IMR-90 (cell line): ENCODE results near the gene TBC1D22A. TPM values are rescaled to one million over a fixed set of nuclear protein-coding genes. Genes with fewer than 3 reads are reported as not detected.

Experiments
- ATAC-seq: fragments of 200-7000 bp; cut with Tn5 transposase; 2 replicates; pipeline ENCODE4 v1.9.1; 2020; ENCODE audit warnings: low read depth, mild to moderate bottlenecking, moderate library complexity
- BruUV-seq: library from RNA; stranded (reverse); fragments of 400-500 nt; replicated peaks from 2 replicates; lab custom pipeline; 2021; lab: Mats Ljungman, UMichigan
- CTCF ChIA-PET: fragments of 300-600 bp; formaldehyde crosslinking; extraction: SDS; loops from one replicate; lab custom pipeline; 2021; ENCODE audit warnings: antibody characterized with exemption; lab: Yijun Ruan, JAX
- POLR2A ChIA-PET: fragments of 300-600 bp; sonication (Branson Sonifier 250); formaldehyde crosslinking; loops from one replicate; lab custom pipeline; 2022; ENCODE audit warnings: antibody characterized with exemption; ENCODE audit not compliant: unreplicated experiment; lab: Charles Lee
- DNase-seq: peaks from one replicate; pipeline ENCODE4 v3.0.0; 2013
- H2AFZ ChIP-seq: replicated peaks from 2 replicates; pipeline ENCODE3; 2013; ENCODE audit warnings: low read length, mild to moderate bottlenecking; ENCODE audit not compliant: poor library complexity
- H2AK5ac ChIP-seq: 2 replicates; pipeline ENCODE4 v1.6.1; 2013; ENCODE audit warnings: low read depth, low read length, inconsistent platforms
- H2AK9ac ChIP-seq: replicated peaks from 2 replicates; pipeline ENCODE3; 2013; ENCODE audit warnings: mild to moderate bottlenecking, low read depth, low read length, moderate library complexity; ENCODE audit not compliant: poor library complexity
- H2BK120ac ChIP-seq: 2 replicates; pipeline ENCODE4 v1.6.1; 2013; ENCODE audit warnings: low read depth, low read length, inconsistent platforms
- H2BK15ac ChIP-seq: 3 replicates; pipeline ENCODE4 v1.6.1; 2013; ENCODE audit warnings: low read depth, low read length, inconsistent platforms
- H2BK20ac ChIP-seq: 2 replicates; pipeline ENCODE4 v1.6.1; 2013; ENCODE audit warnings: low read depth, mild to moderate bottlenecking, inconsistent platforms, low read length, moderate library complexity
- H2BK5ac ChIP-seq: 2 replicates; pipeline ENCODE4 v1.6.1; 2013; ENCODE audit warnings: mild to moderate bottlenecking, low read depth, low read length, inconsistent platforms; ENCODE audit not compliant: poor library complexity, severe bottlenecking
- H3K14ac ChIP-seq: replicated peaks from 2 replicates; pipeline ENCODE4 v1.6.1; 2013; ENCODE audit warnings: low read depth, low read length, inconsistent platforms
- H3K18ac ChIP-seq: 2 replicates; pipeline ENCODE4 v1.6.1; 2013; ENCODE audit warnings: low read depth, low read length, control low read depth
- H3K23ac ChIP-seq: 2 replicates; pipeline ENCODE4 v1.6.1; 2013; ENCODE audit warnings: low read depth, low read length, inconsistent platforms
- H3K27ac ChIP-seq: 2 replicates; pipeline ENCODE4 v1.5.1; 2013; ENCODE audit warnings: mild to moderate bottlenecking, control low read depth, low read length; ENCODE audit not compliant: insufficient read depth
- H3K27me3 ChIP-seq: 2 replicates; pipeline ENCODE4 v1.6.1; 2013; ENCODE audit warnings: low read length; ENCODE audit not compliant: control insufficient read depth, insufficient read depth
- H3K36me3 ChIP-seq: 2 replicates; pipeline ENCODE4 v1.6.1; 2013; ENCODE audit warnings: low read length, mixed read lengths; ENCODE audit not compliant: control insufficient read depth, insufficient read depth
- H3K4ac ChIP-seq: 2 replicates; pipeline ENCODE4 v1.6.1; 2013; ENCODE audit warnings: low read depth, low read length, inconsistent platforms
- H3K4me1 ChIP-seq: 2 replicates; pipeline ENCODE4 v1.6.1; 2013; ENCODE audit warnings: low read length, mixed read lengths; ENCODE audit not compliant: control insufficient read depth, insufficient read depth
- H3K4me2 ChIP-seq: 2 replicates; pipeline ENCODE4 v1.6.1; 2013; ENCODE audit warnings: low read depth, mild to moderate bottlenecking, control low read depth, low read length, moderate library complexity
- H3K4me3 ChIP-seq: 2 replicates; pipeline ENCODE4 v1.5.1; 2013; ENCODE audit warnings: low read depth, mild to moderate bottlenecking, control low read depth, low read length, moderate library complexity; ENCODE audit not compliant: insufficient read depth
- H3K56ac ChIP-seq: 2 replicates; pipeline ENCODE4 v1.6.1; 2013; ENCODE audit warnings: low read length, inconsistent platforms; ENCODE audit not compliant: insufficient read depth; ENCODE audit errors: extremely low read depth
- H3K79me1 ChIP-seq, 2 experiments: 2 replicates each; pipeline ENCODE4 v1.6.1; 2013; ENCODE audit warnings: low read length in 2 of 2, inconsistent platforms in 1 of 2, low read depth in 1 of 2
- H3K9ac ChIP-seq: 2 replicates; pipeline ENCODE4 v1.6.1; 2013; ENCODE audit warnings: low read depth, low read length, control low read depth
- H3K9me1 ChIP-seq: 2 replicates; pipeline ENCODE4 v1.6.1; 2013; ENCODE audit warnings: low read length, inconsistent platforms; ENCODE audit not compliant: insufficient read depth
- H3K9me3 ChIP-seq: 2 replicates; pipeline ENCODE4 v1.6.1; 2013; ENCODE audit warnings: low read length; ENCODE audit not compliant: control insufficient read depth, insufficient read depth
- H4K20me1 ChIP-seq: 2 replicates; pipeline ENCODE4 v1.6.1; 2013; ENCODE audit warnings: low read length, inconsistent platforms; ENCODE audit not compliant: insufficient read depth
- H4K5ac ChIP-seq: 2 replicates; pipeline ENCODE4 v1.6.1; 2013; ENCODE audit warnings: mild to moderate bottlenecking, low read depth, low read length, control low read depth
- H4K8ac ChIP-seq, 2 experiments: 2 replicates each; pipeline ENCODE4 v1.6.1; 2013; ENCODE audit warnings: low read depth in 2 of 2, low read length in 2 of 2, control low read depth in 1 of 2, inconsistent platforms in 1 of 2
- H4K91ac ChIP-seq: 2 replicates; pipeline ENCODE4 v1.6.1; 2013; ENCODE audit warnings: low read depth, low read length, inconsistent platforms; ENCODE audit not compliant: insufficient read depth
- CTCF ChIP-seq: conservative IDR thresholded peaks from 2 replicates; pipeline ENCODE4 v1.5.1; 2012; ENCODE audit warnings: mild to moderate bottlenecking, low read depth, low read length, improper control_type of control experiment
- ELK1 ChIP-seq: fragments of 150-350 bp; IDR thresholded peaks from 2 replicates; pipeline ENCODE4 v1.6.1; 2016; ENCODE audit warnings: low read depth, mild to moderate bottlenecking, low read length, moderate library complexity, borderline replicate concordance
- FOS ChIP-seq: fragments of 150-350 bp; IDR thresholded peaks from 2 replicates; pipeline ENCODE4 v1.6.1; 2016; ENCODE audit warnings: low read depth, low read length
- MAZ ChIP-seq: IDR thresholded peaks from 2 replicates; pipeline ENCODE4 v1.6.1; 2012; ENCODE audit warnings: low read depth, mild to moderate bottlenecking, low read length, improper control_type of control experiment, moderate library complexity, borderline replicate concordance
- POLR2A ChIP-seq: IDR thresholded peaks from 2 replicates; pipeline ENCODE4 v1.6.1; 2012; ENCODE audit warnings: mild to moderate bottlenecking, low read depth, low read length
- SMC3 ChIP-seq: fragments of 150-350 bp; IDR thresholded peaks from 2 replicates; pipeline ENCODE4 v1.6.1; 2016; ENCODE audit warnings: low read depth, mild to moderate bottlenecking, antibody characterized with exemption, low read length, moderate library complexity
- USF2 ChIP-seq: fragments of 150-350 bp; IDR thresholded peaks from 2 replicates; pipeline ENCODE4 v1.6.1; 2017; ENCODE audit warnings: mild to moderate bottlenecking, antibody characterized with exemption, low read length, low read depth
- WGBS, 2 experiments: methylation state at CpG; one replicate each; pipeline versions ENCODE4 v1.1.5 to v1.1.7; 2013; ENCODE audit warnings: missing lambda C conversion rate in 2 of 2; ENCODE audit not compliant: insufficient read length in 1 of 2; ENCODE audit errors: extremely low coverage in 2 of 2; 5-methylcytosine and 5-hydroxymethylcytosine counted together
- dilution Hi-C: fragments of 300-500 bp; cut with HindIII; formaldehyde crosslinking; loops from one replicate; pipeline ENCODE4 v1.14.3; 2018; ENCODE audit warnings: low sequenced_read_pairs; ENCODE audit not compliant: unreplicated experiment
- in situ Hi-C: fragments of 300-500 bp; cut with MboI; formaldehyde crosslinking; loops from 3 replicates; pipeline ENCODE4 v1.14.3; 2019; ENCODE audit warnings: low sequenced_read_pairs, inconsistent platforms, mixed read lengths
- intact Hi-C: fragments of 100-400 bp; cut with micrococcal nuclease; formaldehyde crosslinking; loops from 2 replicates; pipeline ENCODE4 v1.10.0; 2022
- polyA plus RNA-seq, 3 experiments: library from polyadenylated mRNA; depleted of rRNA; stranded (reverse); fragments of >200 nt; gene quantifications; 2 replicates each; pipeline ENCODE4 v1.2.3, GENCODE V29; 2012; ENCODE audit warnings: low replicate concordance in 1 of 3
- total RNA-seq: library from RNA; depleted of rRNA; stranded (reverse); fragments of >200 nt; gene quantifications from 2 replicates; pipeline ENCODE4 v1.2.3, GENCODE V29; 2012

The TBC1D22A gene
- total and polyA plus RNA-seq, 2 of the 4 experiments (the other 2 are of a cell fraction): 9.0 to 16.7 TPM

- Histone ChIP-seq H3K4me2 (no peak overlapping the region), H4K8ac (no peak overlapping the region), H3K23ac (no peak overlapping the region), H3K79me1 (no peaks in the 10 kb centered on the region; a peak in 1 of 4 replicates), H2BK120ac (no peak overlapping the region), H3K9me1 (no peaks in the 10 kb centered on the region), H3K9me3 (no peaks in the 10 kb centered on the region), H3K4me3 (no peak overlapping the region), H2AK5ac (no peak overlapping the region), H4K91ac (no peak overlapping the region), H3K18ac (no peak overlapping the region), H2AFZ (no peak overlapping the region), H2BK20ac (no peak overlapping the region), H4K5ac (no peak overlapping the region), H3K27ac (no peak overlapping the region), H4K20me1 (no peaks in the 10 kb centered on the region; the same call in 1 of the 2 replicates), H3K14ac (no peak overlapping the region), H2AK9ac (no peak overlapping the region), H3K9ac (no peak overlapping the region), H2BK15ac (no peak overlapping the region), H3K56ac (no peak overlapping the region), H3K36me3 (no peaks in the 10 kb centered on the region), H3K4ac (no peak overlapping the region), H2BK5ac (no peak overlapping the region), H3K4me1 (no peaks in the 10 kb centered on the region), H3K27me3 (no peaks in the 10 kb centered on the region)
- no peak for TF ChIP-seq SMC3
- TF ChIP-seq CTCF: no peak
- no peak for TF ChIP-seq USF2
- TF ChIP-seq MAZ: no peak
- no peak for TF ChIP-seq FOS
- TF ChIP-seq ELK1: no peak
- no peak for TF ChIP-seq POLR2A
- ChIA-PET CTCF (no interaction called here), POLR2A (no interaction called here)
- dilution Hi-C loops (no loop called here), intact Hi-C loops (no loop called here), in situ Hi-C loops (no loop called here)
- WGBS, 2 experiments: 94% methylated on average over 7 of the region's 14 CpGs; no CpG with 5 or more reads in 1 of the 2 experiments
- no TSS peak for BruUV-seq
- no peak for DNase-seq
- ATAC-seq: no peak
These were observed 406.0 kb downstream of the TBC1D22A start for GRCh38 chr22:47168441-47168840.
